GM19438 (cell line): ENCODE data around the gene CPO.

Experiments used
- ATAC-seq: cut with Tn5 transposase; IDR thresholded peaks from one replicate; pipeline ENCODE4 v1.9.1; 2021; ENCODE audit warnings: low read depth; ENCODE audit not compliant: unreplicated experiment

CPO gene

GRCh38 chr2:206970589-206971360 is 31.5 kb downstream of the CPO start:
- no peak for ATAC-seq

GRCh38 chr2:206971805-206972204 is 32.5 kb downstream of the CPO start:
- ATAC-seq, result no peak

- ATAC-seq, result no peak
Observed at GRCh38 chr2:206974551-206974950, 35.2 kb downstream of the CPO start.

GRCh38 chr2:206978746-206979145 is 39.4 kb downstream of the CPO start:
- no peak for ATAC-seq

GRCh38 chr2:206979365-206979764 is 40.0 kb downstream of the CPO start:
- ATAC-seq, result no peak

- ATAC-seq, result no peak
Observed at GRCh38 chr2:206979922-206980321, 40.6 kb downstream of the CPO start.

GRCh38 chr2:206980413-206980812 is 41.1 kb downstream of the CPO start:
- ATAC-seq, result no peak

- ATAC-seq, result no peak
Observed at GRCh38 chr2:206981086-206981674, 41.9 kb downstream of the CPO start.

GRCh38 chr2:206981739-206982340 is 42.5 kb downstream of the CPO start:
- no peak for ATAC-seq

- no peak for ATAC-seq
Observed at GRCh38 chr2:206982360-206982955, 43.1 kb downstream of the CPO start.

- no peak for ATAC-seq
Observed at GRCh38 chr2:206983161-206983859, 44.0 kb downstream of the CPO start.

GRCh38 chr2:206984206-206984605 is 44.9 kb downstream of the CPO start:
- ATAC-seq, result no peak

- no peak for ATAC-seq
Observed at GRCh38 chr2:206986943-206987342, 47.6 kb downstream of the CPO start.

- ATAC-seq, result no peak
Observed at GRCh38 chr2:206987810-206988209, 48.5 kb downstream of the CPO start.

- no peak for ATAC-seq
Observed at GRCh38 chr2:206988884-206989283, 49.6 kb downstream of the CPO start.

GRCh38 chr2:206989311-206989710 is 50.0 kb downstream of the CPO start:
- ATAC-seq, result no peak

GRCh38 chr2:206990360-206990759 is 51.0 kb downstream of the CPO start:
- ATAC-seq, result no peak

GRCh38 chr2:206991070-206991469 is 51.8 kb downstream of the CPO start:
- ATAC-seq, result no peak

- no peak for ATAC-seq
Observed at GRCh38 chr2:206993396-206993911, 54.1 kb downstream of the CPO start.

GRCh38 chr2:206993964-206994363 is 54.6 kb downstream of the CPO start:
- ATAC-seq, result no peak
